Amniotic stem cell (primary cell): ENCODE measurements around the gene PRCD.
A peak's percentile ranks its signal among the peaks of the same experiment; 100 is the strongest.
"Not testable (repeated sequence)": the region's sequence is repeated elsewhere in the genome, so short reads cannot be mapped to it uniquely, and the experiment has no call there.

Source experiments
- DNase-seq: peaks from one replicate; lab custom pipeline; 2025; lab: John Stamatoyannopoulos, UW

Gene PRCD

GRCh38 chr17:76556765-76557367 is 17.0 kb downstream of the PRCD start:
- DNase-seq = no peak

DNA sequence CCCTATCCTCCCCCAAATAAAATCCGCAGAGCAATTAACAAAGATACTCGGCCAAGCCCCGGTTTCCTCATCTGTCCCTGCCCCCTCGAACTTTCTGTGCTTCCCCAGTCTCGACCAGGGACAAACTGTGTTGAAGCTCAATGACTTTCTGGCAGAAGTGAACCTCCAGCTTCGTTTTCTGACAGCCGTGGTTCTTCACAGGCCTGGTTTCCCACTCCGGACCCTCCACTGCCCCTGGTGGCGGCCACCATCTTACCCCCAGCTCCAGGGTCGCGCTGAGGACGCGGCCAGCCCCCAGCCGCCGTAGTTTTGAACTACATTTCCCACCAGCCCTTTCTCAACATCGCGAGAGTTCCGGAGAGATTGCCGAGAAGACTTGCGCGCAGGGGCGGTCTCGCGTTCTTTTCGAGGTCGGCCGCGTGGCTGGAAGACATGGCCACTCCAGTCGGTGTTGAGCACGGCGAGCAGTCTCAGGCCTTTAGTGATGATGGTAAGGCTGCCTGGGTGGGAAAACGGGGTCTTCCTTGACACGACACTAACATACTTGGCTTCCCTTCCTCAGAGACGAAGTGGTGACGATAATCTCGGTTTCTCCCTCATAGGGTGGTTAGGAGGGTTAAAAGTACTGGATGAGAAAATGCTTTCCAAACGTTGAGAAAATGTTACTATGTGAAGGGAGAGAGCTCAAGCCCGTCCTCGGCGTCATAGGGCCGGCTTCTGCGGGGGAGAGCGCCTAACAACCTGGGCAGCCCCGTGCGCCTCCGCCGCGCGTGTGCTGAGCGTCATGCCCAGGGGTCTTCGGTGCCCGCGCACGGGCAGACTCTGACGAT is 17.7 kb downstream of the PRCD start:
- peak; percentile 95 for DNase-seq

- no peak for DNase-seq
Measured at GRCh38 chr17:76558198-76559095, 18.6 kb downstream of the PRCD start.

DNA sequence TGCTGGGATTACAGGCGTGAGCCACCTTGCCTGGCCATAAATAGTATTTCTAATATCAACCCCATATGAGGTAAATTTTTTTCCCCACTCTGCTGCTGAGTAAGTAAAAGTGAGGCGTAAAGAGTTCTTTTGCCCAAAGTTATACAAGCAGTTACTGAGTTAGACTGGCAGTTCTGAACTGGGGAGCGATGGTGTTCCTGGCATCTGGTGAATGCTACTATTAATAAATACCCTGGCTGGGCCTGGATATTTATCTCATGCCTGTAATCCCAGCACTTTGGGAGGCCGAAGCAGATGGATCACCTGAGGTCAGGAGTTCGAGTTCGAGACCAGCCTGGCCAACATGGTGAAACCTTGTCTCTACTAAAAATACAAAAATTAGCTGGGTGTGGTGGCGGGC is 19.6 kb downstream of the PRCD start:
- not testable (repeated sequence) for DNase-seq

- DNase-seq = no peak
Measured at GRCh38 chr17:76560036-76560876, 20.4 kb downstream of the PRCD start.

DNA sequence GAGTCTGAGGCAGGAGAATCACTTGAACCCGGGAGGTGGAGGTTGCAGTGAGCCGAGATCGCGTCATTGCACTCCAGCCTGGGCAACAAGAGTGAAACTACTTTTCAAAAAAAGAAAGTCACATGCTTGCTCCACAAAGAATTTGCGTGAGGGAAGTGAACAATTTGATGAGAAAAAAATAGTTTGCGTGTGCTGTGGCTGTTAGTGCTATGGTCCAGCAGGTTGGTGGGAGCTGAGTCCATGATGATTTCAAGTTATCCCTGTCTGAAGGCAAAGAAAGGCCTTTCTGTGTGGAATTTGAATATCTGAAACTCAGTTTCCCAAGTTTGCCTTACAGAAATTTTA is 21.0 kb downstream of the PRCD start:
- no peak for DNase-seq

- DNase-seq = no peak
Measured at GRCh38 chr17:76561332-76561731, 21.5 kb downstream of the PRCD start.

GRCh38 chr17:76561799-76562268 is 22.0 kb downstream of the PRCD start:
- no peak for DNase-seq

GRCh38 chr17:76562734-76563148 is 22.9 kb downstream of the PRCD start:
- no peak for DNase-seq

GRCh38 chr17:76563359-76563758 is 23.5 kb downstream of the PRCD start:
- not testable (repeated sequence) for DNase-seq

GRCh38 chr17:76564991-76565727 is 25.3 kb downstream of the PRCD start:
- not testable (repeated sequence) for DNase-seq

- DNase-seq = no peak
Measured at GRCh38 chr17:76565728-76566612, 26.1 kb downstream of the PRCD start.

DNA sequence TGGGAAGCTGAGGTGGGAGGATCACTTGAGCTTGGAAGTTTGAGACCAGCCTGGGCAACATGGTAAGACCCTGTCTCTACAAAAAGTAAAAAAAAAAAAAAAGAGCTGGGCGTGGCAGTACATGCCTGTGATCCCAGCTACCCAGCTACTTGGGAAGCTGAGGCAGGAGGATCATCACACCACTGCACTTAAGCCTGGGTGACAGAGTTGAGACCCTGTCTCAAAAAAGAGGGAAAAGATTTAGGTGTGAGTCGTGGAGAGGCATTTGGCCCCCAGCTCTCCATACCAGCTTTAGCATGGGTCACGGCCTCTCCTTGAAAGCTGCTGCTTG is 26.7 kb downstream of the PRCD start:
- no peak for DNase-seq

- no peak for DNase-seq
Measured at GRCh38 chr17:76566988-76567431, 27.2 kb downstream of the PRCD start.

DNA sequence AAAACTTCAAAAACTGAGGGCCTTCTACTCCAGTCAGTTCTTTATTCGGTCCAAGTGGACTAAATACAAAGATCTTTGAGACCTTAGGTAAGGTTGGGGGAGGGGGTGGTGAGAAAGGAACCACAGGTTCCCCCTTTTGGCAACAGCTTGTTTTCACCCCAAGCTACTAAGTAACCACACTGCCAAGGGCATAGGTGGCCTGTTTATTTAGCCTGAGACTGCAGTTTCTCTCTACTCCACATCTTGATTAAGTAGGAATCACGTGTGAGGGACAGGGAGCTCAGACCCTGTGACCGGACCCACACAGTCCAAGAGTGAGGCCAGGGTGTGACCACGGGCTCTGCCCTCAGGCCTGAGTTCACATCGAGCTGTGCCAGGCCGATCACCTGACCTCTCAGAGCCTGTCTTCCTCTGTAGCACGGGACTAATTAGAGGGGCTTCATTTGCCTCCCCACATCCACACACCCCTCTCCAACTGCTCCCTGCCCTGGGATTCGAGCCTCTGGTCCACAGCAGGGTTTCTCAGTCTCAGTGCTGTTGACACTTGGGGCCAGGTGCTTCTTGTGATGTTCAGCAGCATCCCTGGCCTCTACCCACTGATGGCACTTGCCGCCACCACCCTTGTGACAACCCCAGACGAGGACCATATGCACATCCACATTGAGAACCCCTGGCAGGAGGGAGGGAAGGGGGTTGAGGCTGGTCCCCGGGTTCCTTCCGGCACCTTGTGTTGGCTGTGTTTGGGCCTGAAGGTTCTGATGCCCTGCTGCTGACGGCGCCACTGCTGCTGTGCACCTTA is 28.0 kb downstream of the PRCD start:
- no peak for DNase-seq

DNA sequence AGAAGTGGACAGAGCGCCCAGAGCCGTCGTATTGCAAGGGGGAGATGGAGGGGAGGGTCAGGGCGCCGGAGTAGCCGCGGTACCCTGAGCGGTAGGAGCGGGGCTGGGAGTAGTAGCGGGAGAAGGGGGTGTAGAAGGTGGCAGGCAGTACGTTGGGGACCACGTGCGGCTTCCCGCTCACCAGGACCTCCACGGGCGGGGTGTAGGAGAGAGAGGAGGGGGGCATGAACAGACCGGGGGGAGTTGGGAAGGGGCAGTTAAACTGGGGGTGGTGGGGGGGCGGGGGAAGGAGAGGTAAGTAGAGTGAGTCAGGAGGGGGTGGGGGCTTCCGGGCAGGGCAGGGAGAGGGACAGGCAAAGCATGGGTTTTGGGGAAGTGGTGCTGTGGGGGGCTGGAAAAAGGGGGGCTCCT is 29.0 kb downstream of the PRCD start:
- no peak for DNase-seq

DNA sequence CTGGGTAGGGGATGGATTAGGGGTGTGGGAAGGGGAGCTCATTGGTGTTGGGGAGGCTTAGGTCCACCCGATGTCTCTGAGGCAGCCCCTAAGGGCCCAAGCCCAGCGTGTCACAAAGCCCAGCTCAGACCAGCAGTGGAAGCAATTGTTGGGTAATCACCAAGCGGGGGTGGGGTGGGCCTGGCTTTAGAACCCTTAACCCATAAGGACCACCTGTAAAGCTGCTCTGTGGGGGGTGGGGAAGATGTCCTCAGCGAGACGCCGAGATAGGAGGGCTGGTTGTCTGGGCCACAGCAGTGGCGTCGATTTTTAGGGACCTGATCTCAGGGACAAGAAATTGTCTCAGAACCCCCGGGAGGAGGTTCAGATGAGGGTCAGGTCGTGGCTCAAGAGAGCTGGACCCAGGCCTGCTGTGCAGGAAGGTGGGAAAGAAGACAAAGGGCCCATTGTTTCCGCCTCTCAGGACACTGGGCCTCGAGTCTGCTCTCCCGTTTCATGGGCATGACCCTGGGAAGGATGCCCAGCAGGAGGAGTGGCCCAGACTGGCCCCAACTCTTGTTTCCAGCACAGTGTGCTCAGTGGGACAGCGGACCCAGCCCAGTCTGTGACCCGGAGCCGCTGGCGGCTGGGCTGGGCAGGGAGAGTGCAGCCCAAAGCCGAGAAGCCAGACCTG is 29.9 kb downstream of the PRCD start:
- no peak for DNase-seq

- no peak for DNase-seq
Measured at GRCh38 chr17:76570457-76570856, 30.6 kb downstream of the PRCD start.
